HG03103 (cell line): Measurements from ENCODE around the gene U2AF1L4.

Source experiments
- ATAC-seq: cut with Tn5 transposase; IDR thresholded peaks from one replicate; pipeline ENCODE4 v1.9.1; 2021; ENCODE audit warnings: low read depth; ENCODE audit not compliant: unreplicated experiment

U2AF1L4 gene

DNA sequence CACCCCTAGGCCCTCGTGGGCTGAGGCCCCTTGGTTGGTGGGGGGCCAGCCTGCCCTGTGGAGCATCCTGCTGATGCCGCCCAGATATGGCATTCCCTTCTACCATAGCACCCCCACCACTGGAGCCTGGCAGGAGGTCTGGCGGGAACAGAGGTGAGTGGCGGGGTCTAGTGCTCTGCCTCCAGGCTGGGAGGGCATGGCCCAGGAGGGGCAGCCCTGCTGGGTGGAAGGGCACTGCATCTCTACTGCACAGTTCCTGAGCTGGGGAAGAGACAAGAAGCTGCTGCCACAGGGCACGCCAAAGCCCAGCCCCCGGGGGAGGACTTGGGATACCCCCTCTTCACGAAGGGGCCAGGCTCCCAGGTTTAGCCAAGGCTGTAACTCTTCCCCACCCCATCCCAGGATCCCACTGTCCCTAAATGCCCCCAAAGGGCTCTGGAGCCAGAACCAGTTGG is 29.8 kb downstream of the U2AF1L4 start:
- no peak for ATAC-seq

DNA sequence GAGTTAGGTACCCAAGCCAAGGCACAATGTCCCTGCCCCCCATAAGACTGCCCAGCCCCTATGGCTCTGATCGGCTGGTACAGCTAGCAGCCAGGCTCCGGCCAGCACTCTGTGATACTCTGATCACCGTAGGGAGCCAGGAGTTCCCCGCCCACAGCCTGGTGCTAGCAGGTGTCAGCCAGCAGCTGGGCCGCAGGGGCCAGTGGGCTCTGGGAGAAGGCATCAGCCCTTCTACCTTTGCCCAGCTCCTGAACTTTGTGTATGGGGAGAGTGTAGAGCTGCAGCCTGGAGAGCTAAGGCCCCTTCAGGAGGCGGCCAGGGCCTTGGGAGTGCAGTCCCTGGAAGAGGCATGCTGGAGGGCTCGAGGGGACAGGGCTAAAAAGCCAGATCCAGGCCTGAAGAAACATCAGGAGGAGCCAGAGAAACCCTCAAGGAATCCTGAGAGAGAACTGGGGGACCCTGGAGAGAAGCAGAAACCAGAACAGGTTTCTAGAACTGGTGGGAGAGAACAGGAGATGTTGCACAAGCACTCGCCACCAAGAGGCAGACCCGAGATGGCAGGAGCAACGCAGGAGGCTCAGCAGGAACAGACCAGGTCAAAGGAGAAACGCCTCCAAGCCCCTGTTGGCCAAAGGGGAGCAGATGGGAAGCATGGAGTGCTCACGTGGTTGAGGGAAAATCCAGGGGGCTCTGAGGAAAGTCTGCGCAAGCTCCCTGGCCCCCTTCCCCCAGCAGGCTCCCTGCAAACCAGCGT is 30.4 kb downstream of the U2AF1L4 start:
- ATAC-seq: no peak

GRCh38 chr19:35713904-35714495 is 31.2 kb downstream of the U2AF1L4 start:
- ATAC-seq: no peak

DNA sequence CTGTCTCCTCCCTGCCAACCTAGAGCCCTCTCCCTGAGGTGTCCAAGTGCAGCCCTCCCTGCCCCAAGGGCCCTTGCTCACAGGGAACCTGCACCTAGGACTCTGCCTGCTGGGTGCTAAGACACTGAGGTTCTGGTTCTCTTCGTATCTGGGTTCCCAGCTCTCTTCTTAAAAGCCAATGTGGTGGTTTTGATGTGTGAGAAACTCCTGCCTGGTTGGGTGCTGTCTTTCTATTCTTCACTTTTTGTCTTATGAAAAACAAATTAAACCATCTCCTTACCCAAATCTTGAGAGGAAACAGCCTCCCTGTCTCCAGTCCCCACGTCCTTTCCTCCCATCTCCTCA is 31.7 kb downstream of the U2AF1L4 start:
- no peak for ATAC-seq

DNA sequence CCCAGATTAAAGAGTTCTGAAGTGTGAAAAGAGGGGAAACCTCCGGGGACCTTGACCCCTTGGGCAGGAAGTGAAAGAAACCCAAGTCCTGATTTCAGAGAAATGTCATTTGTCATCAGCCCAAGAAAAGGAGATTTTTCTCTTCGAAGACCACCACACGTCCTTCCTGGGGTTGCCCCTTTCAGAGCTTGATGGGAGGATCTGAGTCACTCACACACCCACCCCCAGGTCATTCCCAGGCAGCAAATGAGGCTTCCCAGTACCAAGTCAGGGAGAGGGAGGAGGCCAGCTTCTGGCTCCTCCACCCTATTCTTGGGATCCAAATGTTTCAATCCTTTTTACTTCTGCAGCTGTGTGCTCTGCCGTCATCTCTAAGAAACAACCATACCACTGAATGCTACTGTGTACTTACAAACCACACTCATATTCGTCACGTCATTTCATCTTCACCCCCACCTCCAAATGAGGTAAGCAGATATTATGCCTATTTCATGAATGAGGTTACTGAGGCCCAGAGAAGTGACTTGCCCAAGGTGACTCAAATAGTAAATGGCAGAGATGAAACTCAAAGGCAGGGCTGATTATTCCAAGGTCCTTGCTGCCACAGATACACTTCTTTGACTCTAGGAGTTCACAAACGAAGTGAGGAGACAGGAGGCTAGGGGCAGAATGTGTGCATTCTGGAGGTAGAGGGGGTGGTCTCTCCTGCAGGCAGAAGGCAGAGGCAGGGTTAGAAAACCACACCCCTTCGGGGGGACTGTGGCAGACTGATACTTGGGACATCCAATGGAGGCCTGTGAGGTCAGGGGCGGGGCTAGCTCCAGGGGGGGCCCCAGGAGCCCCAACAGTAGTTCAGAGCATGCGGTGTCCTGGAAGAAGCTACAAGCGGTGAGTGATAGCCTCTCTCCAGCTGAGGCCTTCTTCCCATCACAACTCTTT is 32.4 kb downstream of the U2AF1L4 start:
- ATAC-seq: no peak

DNA sequence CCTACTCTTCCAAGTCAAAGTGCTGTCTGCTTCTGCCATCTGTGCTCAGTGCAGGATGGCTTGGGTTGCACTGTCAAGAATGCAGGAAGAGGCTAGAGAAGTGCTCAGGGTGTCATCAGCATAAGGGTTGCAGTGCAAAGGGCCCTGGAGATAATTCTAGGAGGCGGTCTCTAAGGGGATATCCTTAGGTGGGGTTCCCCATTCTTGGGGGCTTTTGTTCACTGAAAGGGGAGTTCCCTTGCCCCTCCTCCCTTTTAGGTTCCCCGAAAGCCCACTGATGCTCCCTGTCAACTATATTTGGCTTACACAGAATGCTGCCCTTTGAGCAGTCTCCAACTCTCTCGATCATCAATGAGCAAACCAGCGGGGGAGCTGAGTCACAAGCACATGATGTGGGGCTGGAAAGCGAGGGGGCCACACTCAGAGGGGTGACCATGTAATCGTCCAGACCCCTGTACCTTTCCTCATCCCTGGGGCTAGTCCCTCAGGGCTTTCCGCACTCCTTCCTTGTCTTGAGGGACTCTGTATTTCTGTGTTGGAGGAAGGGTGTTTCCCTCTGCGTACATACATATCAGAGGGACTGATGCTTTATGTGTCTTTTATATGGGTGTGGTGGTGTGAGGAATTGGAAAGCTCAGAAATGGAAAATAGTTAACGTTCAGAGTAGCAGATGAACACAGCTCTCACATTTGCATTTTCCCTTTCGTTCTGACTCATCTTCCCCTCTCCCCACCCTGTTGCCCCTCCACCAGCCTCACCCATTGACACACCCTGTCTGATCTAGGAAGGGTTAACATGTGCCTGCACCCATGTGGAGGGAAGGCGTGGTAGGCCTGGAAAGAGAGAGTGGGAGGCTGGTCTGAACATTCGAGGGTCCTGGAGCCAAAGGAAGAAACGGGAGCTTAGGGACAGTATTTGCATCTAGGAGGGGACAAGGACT is 34.2 kb downstream of the U2AF1L4 start:
- ATAC-seq: no peak

- ATAC-seq: no peak
These were observed 36.8 kb downstream of the U2AF1L4 start for GRCh38 chr19:35708391-35708790.

- no peak for ATAC-seq
These were observed 41.0 kb downstream of the U2AF1L4 start, which contains the start of gene ZBTB32 for GRCh38 chr19:35704218-35704617. ZBTB32 (plus strand) TSS chr19:35704558; CDS start chr19:35714627, 10,069 bp downstream.

- ATAC-seq: no peak
These were observed 41.9 kb downstream of the U2AF1L4 start for GRCh38 chr19:35703343-35703742.

- peak; percentile 92 for ATAC-seq
These were observed 42.8 kb downstream of the U2AF1L4 start for GRCh38 chr19:35702223-35703012.

DNA sequence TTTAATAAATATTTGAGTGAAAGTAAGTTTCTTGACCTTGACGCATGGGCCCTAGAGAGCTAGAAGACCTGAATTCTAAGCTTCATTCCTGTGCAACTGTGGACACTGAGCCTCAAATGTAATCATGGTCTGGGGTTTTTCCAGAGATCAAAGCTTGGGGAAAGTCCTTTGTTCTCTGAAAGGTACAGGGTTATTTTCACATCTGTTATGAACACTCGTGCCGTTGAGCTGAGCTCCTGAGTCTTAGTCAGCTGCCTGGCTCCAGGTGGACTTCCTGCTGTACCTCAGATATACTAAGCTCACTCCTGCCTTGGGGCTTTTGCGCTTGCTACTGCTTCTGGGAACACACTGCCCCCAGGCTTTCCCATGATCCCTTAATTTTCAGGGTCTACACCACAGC is 48.4 kb downstream of the U2AF1L4 start:
- no peak for ATAC-seq

- ATAC-seq: no peak
These were observed 49.3 kb downstream of the U2AF1L4 start for GRCh38 chr19:35695895-35696422.

DNA sequence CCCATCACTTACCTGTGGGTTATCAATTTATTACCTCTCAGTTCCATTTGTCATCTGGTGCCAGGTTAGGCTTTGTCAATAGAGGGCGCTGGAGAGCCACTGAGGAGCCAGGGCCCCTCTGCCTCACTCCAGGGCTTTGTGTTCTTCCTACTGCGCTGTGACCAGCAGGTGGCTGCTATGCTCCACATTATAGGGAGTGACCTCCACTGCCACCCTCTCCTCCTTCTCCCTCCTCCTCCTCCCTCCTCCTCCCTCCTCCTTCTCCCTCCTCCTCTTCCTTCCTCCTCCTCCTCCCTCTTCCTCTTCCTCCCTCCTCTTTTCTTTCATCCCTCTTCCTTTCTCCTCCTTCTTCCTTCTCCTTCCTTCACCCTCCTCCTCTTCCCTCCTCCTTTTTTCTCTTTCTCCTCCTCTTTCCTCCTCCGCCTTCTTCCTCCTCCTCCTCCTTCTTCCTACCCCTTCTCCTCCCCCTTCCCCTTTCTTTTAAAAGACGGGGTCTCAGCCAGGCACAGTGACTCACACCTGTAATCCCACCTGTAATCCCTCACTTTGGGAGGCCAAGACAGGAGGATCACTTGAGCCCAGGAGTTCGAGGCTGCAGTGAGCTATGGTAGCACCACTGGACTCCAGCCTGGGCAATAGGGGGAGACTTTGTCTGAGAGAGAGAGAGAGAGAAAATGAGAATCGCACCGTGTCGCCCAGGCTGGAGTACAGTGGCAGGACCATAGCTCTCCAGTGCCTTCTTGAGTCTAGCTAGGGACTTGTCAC is 51.2 kb downstream of the U2AF1L4 start:
- ATAC-seq: peak; percentile 78

- ATAC-seq: no peak
These were observed 51.8 kb downstream of the U2AF1L4 start for GRCh38 chr19:35693422-35693821.
